ENCODE data around the gene FAM221B.

The FAM221B gene

DNA sequence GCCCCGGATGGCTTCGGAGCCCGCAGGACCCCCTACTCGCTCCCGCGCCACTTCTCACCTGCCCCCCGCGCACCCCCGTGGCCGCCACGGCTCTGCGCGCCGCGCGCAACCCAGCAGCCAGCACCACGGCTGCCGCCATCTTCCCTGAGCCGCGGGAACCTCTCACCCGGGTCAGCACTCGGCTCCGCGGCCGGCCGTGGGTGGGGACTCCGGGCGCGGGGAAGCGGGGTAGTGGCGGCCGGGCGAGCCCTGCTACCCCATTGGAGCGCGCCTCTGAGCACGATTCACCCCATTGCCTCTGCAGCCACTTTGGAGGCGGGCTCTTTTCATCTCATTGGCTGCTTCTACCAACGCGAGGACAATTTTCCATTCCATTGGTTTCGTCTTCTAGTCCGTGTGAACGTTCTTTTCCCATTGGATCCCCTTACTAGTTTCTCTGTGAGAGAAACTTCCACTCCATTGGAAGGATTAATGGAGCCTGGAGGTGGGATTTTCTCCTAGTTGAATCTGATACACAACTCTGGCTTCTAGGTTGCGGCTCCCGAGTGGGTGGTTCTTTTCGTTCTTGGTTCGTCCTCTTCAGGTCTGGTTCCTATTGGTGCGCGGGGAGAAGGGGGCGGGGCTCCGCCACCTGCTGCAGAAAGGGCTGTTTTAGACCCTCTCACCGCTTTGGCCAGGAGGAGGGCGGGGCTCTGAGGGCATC, 13.5 kb downstream of the FAM221B start, which contains the start of gene HINT2:
HINT2 (minus strand) TSS at position 202 of the 703 bp plus-strand sequence; CDS start at position 139, 63 bp downstream.
- peak; percentile 98 for DNase-seq

GRCh38 chr9:35814106-35814840, 14.3 kb downstream of the FAM221B start:
- DNase-seq = peak; percentile 70

- no peak for DNase-seq
Observed at GRCh38 chr9:35813434-35814105, 15.0 kb downstream of the FAM221B start.

DNA sequence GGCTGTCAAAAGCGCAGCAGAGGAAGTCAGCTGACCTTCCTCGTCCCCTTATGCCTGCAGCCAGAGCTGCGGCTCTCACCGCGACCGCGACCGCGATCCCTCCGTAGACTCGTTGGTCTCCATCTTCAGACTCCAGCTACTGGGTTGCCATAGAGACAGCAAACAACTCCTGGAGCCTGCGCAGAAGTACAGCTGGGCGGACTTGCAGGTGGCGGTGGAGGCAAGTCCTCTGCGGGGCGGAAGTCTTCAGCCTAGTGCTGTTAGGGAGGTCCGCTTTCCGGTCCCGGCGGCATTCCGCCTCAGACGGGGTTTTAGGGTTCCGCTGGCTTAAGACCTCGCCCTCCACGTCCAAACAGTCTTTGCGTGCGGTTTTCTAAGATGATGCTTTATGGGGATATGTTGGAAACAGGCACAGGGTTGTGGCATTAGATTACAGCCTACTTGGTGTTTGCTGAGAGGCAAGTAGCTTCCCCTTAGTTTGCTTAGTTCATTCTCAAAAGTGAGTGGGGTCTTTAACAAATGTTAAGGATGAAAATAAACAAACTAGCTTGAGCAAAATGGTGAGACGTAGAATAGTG, 16.4 kb downstream of the FAM221B start, which contains the start of gene SPAG8:
SPAG8 (minus strand) TSS at position 238 of the 578 bp plus-strand sequence; CDS start at position 123, 115 bp downstream.
- peak; percentile 99 for DNase-seq

DNA sequence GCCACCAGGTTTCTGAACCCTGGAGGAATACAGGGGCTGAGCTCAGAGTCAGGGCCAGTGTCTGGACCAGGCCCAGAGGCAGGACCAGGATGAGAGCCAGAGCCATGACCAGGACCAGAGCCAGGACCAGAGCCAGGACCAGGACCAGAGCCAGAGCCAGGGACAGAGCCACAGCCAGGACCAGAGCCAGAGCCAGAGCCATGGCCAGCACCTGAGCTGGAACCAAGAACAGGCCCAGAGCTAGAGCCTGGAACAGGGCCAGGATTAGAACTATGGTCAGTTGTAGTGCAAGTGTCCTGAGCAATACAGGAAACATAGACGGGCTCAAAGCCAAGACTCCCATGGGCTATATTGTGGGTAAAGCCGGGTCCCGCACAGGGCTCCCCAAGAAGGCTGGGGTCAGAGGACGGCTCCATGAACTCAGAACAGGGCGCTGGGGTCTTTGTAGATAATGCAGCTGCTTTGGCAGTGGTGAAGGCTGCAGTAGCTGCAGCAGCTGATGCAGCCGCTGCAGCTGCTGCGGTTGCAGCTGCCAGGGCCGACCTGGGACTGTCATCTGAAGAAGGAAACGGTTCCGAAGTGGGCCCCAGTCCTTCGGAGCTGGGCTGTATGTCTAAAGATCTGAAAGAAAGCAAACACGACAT, 17.0 kb downstream of the FAM221B start:
- no peak for DNase-seq

DNA sequence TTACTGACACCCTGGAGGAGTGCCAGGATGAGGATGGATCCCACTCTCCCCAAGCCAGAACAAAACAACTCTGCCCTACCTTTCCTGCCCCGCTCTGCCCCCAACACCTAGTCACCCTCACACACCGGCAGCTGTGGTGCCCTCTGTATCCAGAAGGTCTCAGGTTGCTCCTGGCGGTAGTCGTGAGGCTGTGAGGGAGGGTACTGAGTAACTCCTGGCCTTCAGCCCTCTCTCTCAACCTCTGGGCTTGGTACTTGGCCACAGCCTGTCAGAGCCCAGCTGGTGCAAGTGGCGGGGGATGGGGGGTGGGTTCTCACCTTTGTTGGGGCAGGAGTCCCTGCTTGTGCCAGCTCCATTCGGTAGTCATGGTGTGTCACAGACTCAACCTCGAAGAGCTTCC, 18.4 kb downstream of the FAM221B start:
- DNase-seq = no peak

- no peak for DNase-seq
Observed at GRCh38 chr9:35808433-35808832, 20.1 kb downstream of the FAM221B start.

DNA sequence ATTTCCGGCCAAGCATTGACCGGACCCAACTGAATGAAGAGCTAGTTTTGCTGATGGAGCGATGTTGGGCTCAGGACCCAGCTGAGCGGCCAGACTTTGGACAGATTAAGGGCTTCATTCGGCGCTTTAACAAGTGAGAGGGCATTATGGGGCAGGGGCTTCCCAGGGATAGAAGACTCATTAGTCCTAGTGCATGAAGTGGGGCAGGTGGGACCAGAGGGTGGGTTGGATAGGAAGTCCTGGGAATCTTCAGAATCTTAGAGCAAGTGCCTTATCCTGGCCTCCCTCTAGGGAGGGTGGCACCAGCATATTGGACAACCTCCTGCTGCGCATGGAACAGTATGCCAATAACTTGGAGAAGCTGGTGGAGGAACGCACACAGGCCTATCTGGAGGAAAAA, 22.4 kb downstream of the FAM221B start:
- DNase-seq = no peak

DNA sequence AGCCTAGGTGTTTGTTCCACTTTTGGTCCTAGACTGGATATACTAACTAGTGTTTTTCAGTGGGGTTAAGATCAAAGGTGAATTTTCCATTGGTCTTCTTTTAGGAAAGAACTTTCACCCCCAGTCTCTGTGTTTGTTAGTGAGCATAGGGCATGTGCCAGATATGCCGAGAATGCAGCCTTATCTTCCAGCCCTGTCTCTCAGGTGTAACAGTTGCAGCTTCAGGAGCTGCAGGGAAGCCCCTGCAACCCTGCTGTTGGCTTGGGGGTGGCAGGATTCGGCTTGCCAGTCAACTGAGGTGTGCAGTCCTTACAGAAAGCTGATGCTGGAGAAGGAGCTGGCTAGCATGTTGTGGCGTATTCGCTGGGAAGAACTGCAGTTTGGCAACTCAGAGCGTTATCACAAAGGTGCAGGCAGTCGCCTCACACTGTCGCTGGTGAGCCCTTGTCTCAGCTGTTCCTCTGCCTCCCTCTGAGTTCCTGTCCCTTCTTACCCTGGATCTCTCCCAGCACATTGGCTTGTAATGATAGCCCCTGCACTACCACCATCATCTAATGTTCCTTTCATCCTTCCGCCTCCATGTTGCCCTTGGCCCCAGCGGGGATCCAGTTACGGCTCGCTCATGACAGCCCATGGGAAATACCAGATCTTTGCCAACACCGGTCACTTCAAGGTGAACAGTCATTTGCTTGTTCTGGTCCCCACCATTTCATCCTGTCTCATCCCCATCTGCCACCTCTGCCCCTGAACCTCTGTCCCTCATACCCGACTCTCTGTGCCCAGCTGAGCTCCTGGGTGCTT, 27.0 kb downstream of the FAM221B start:
- DNase-seq = no peak

- no peak for DNase-seq
Observed at GRCh38 chr9:35800530-35800929, 28.0 kb downstream of the FAM221B start.

DNA sequence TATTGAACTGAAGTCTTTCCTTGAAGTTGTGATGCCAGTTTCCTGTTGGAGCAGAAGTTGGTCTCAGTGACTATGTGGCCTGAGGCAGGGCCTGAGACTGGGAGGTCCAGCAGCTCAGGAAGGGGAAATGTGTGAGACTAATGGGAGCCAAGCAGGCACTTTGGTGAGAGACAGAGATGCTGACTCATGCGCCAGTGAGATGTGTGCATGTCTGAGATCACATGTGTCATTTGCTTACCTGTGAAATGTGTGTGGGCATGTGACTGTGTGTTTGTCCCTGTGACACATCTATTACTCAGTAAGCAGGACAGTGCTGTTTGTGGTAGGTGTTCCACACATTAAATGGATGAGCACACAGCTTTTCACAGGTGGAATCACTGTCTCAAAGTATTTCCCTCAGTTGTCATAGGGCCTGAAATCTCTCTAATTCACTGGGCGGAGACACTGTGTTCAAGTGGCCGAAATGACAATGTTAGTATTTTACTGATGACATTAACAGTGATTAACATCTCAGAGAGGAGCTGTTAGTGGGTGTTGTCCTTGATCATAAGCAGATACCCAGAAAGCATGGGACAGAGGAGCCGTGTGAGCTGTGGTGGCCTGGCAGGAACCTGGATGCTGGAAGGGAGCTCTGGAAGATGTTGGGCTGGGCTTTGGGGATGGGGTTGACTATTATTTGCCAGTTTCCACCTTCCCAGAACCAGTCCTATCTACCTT, 29.7 kb downstream of the FAM221B start:
- DNase-seq = no peak

GRCh38 chr9:35797311-35798109, 31.0 kb downstream of the FAM221B start:
- no peak for DNase-seq

DNA sequence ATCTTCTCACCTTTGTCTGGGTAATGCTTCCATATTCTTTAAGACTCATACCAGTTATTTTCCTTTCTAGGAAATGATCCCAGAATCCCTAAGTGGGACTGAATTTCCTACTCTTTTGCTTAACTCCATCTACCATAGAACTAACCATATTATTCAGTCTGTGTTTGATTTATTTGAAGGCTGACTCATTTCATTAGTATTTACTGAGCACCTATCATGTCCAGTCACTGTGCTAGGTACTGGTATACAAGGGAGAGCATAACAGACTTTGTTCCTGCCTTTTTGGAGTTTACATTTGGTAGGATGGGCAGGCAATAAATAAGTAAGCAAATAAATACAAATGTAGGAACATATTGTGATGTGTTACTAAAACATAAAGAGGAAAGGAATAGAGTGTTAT, 32.8 kb downstream of the FAM221B start:
- DNase-seq = no peak

DNA sequence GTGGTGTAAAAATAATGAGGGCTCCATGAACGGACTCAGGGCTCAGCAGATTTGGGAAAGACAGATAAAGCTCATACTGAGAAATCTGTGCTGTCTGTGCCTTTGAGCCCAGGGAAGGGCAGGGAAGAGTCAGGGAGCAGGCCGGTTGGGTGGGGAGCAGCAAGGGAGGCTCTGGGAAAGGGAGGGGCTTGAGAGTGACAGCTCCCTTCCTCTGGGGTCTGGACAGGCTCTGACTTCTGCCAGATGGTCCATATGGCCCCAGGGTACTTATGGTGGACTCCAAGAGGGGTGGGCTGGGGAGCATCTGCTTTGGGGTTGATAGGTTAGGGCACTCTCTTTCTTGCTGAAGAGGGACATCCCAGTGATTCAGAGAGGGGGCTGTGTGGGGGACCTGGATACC, 35.1 kb downstream of the FAM221B start:
- no peak for DNase-seq

DNA sequence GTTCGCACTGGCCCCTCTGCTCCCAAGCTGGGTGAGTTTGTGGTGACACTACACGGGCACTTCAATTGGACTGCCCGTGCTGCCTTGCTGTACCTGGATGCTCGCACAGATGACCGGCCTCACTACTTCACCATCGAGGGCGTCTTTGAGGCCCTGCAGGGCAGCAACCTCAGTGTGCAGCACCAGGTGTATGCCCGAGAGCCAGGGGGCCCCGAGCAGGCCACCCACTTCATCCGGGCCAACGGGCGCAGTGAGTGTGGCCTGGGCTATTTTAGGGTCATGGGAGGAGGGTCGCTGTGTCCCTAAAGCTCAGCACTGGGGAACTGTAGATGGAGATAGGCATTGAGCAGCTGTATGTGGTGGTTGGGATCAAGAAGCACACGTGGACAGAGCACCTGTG, 35.7 kb downstream of the FAM221B start:
- no peak for DNase-seq

DNA sequence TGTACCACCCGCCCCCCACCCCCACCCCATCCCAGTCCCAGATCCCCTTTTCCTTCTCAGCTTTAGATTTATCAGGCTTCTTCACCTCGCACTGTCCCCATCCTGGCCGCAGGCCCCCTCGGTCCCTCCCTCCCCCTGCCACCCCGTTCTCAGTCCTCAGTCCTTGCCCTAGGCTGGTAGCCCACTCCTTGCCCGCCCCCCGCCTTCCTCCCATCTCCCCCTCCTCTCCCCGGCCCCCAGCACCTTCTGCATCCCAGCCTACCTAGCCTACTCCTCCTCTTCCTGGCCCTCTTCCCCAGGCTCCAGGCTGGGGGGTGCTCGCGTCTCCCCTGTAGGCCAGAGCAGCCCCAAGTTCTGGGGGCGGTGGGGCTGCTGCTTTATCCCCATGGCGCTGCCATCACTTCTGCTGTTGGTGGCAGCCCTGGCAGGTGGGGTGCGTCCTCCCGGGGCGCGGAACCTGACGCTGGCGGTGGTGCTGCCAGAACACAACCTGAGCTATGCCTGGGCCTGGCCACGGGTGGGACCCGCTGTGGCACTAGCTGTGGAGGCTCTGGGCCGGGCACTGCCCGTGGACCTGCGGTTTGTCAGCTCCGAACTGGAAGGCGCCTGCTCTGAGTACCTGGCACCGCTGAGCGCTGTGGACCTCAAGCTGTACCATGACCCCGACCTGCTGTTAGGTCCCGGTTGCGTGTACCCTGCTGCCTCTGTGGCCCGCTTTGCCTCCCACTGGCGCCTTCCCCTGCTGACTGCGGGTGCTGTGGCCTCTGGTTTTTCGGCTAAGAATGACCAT, 36.3 kb downstream of the FAM221B start:
- DNase-seq = no peak

DNA sequence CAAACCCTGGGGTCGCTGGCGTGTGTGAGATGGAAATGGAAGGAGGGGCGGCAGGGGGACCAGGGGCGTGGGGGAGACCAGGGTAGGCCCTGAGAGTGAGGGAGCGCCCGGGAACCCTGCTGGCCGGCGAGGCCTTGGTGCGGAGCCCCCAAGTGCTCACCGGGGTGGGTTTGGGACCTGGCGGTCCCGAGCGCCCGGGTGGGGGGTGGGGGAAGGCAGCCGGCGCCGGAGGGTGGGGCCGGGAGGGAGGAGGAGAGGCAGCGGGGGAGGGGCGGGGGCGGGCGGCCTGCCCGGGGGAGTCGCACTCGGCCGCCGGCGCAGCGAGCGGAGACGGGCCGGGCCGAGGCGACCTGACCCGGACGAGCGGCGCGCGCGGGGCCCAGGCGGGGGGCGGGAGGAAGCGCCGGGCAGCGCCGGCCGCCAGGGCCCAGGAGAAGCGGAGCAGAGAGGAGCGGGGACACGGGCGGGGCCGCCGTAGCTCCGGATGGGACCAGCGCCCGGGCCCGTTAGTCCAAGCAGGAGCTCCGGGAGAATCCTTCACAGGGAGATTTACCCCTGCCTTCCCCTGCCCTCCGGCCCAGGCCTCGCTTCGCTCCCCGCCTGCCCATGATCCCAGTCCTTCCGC, 37.1 kb downstream of the FAM221B start, which contains the start of gene NPR2:
NPR2 (plus strand) TSS at position 295 of the 625 bp plus-strand sequence. CDS start 818 bp downstream, outside the sequence.
- no peak for DNase-seq

DNA sequence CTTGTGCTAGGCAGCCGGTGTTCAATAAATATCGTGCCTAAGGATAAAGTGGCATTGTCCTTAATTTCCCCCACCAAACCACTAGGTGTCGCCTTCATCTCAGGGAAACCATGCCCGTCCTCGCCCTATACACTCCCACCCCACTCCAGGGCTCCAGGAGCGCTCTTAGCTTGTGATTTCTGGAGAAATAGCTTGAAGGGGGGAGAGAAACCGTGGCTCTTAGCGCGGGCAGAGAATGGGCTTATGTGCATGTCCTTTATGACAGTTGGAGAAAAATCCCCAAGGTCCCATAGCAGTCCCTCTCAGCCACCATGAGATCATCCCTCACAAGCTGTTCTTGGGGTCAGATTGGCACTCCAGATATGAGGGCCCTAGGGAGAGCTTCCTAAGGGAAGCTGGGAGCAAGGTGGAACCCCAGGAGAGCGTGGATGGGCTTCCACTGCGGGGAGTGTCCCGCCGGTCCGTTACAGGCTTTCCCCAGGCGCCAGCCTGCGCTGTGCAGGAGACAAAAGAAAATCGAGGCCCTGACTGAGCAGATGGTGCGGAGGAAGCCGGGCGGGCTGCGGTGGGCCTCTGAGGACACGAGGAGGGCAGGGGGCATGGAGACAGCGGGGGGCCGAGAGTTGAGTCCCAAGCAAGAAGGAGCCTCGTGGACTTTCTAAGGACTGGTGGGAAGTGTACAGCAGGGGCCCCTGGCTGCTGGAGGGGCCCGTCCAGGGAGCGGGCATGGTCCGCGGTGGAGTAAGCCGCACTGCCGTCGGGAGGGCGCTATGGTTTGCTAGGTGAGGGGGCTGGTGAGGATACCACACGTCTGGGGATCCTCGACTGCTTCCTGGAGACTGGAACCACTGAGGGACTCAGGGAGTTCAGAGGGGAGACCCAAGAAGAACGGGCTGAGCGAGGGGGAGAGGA, 37.9 kb downstream of the FAM221B start:
- DNase-seq = peak; percentile 39

All from MV-4-11 (cell line).